Vagina (tissue), 2 donors: Measurements from ENCODE around the gene CDC14B. TPM values are rescaled to one million over a fixed set of nuclear protein-coding genes. Genes with fewer than 3 reads are reported as not detected.

ENCODE experiments used
- DNase-seq, 2 donors: peaks; one replicate each; pipeline ENCODE4 v3.0.0-alpha.2; 2017; ENCODE audit errors: extremely low spot score in 2 of 2
- H3K27ac ChIP-seq: fragments of 200-600 bp; sonication (generic); one replicate; pipeline ENCODE4 v1.5.1; 2019
- H3K27me3 ChIP-seq: fragments of 200-600 bp; sonication (generic); one replicate; pipeline ENCODE4 v1.5.1; 2019
- H3K36me3 ChIP-seq, 2 donors: fragments of 200-600 bp; sonication (generic); one replicate each; pipeline ENCODE4 v1.5.1; 2017 to 2019
- H3K4me1 ChIP-seq: fragments of 200-600 bp; sonication (generic); one replicate; pipeline ENCODE4 v1.5.1; 2019
- H3K4me3 ChIP-seq, 2 donors: fragments of 200-600 bp; sonication (generic); 1 replicate in 1 of 2; 2 replicates in 1 of 2; pipeline ENCODE4 v1.5.1; 2016 to 2019
- H3K9me3 ChIP-seq: fragments of 200-600 bp; sonication (generic); one replicate; pipeline ENCODE4 v1.5.1; 2019
- CTCF ChIP-seq, 3 experiments: fragments of 450-650 bp in 2 of 3; fragments of 200-600 bp in 1 of 3; sonication (generic) in 1 of 3; IDR thresholded peaks; one replicate each; pipeline ENCODE4 v1.5.1; 2017 to 2019; ENCODE audit warnings: antibody characterized with exemption in 3 of 3, mild to moderate bottlenecking in 2 of 3, moderate library complexity in 2 of 3
- POLR2A ChIP-seq, 2 donors: fragments of 450-650 bp; IDR thresholded peaks; one replicate each; pipeline ENCODE4 v1.6.1; 2017; ENCODE audit warnings: antibody characterized with exemption in 2 of 2, mild to moderate bottlenecking in 2 of 2, moderate library complexity in 2 of 2
- POLR2AphosphoS5 ChIP-seq, 2 donors: sonication (generic); formaldehyde crosslinking; IDR thresholded peaks; one replicate each; pipeline ENCODE4 v1.9.0; 2017; ENCODE audit warnings: antibody characterized with exemption in 2 of 2, mild to moderate bottlenecking in 2 of 2, low read depth in 1 of 2; ENCODE audit not compliant: insufficient read depth in 1 of 2
- intact Hi-C: fragments of 100-400 bp; cut with DNase I; formaldehyde crosslinking; loops from one replicate; pipeline ENCODE4 v1.15.1; 2023
- total RNA-seq: library from RNA; depleted of rRNA; stranded (reverse); fragments of >200 nt; gene quantifications from one replicate; pipeline ENCODE4 v1.2.3, GENCODE V29; 2016

The CDC14B gene
- total RNA-seq, 1 donor from 2014 or later: 15.7 TPM

- intact Hi-C loops: no loop called here
- no peak for DNase-seq
- Histone ChIP-seq H3K9me3 (no peaks in the 10 kb centered on the region), H3K36me3 (no peaks in the 10 kb centered on the region), H3K4me1 (no peaks in the 10 kb centered on the region), H3K4me3 (no peak overlapping the region), H3K27ac (no peak overlapping the region), H3K27me3 (no peaks in the 10 kb centered on the region)
- TF ChIP-seq POLR2A (IDR thresholded peaks at IDR 0.05): no peak
- TF ChIP-seq POLR2AphosphoS5 (IDR thresholded peaks at IDR 0.05; ENCODE audit: insufficient read depth in 1 of 2, low read depth in 1 of 2): no peak
- no peak for TF ChIP-seq CTCF (IDR thresholded peaks at IDR 0.05)
Measured at GRCh38 chr9:96497117-96497399, 122.6 kb downstream of the CDC14B start.

- no peak for DNase-seq
- Histone ChIP-seq H3K36me3 (no peaks in the 10 kb centered on the region), H3K9me3 (no peaks in the 10 kb centered on the region), H3K27ac (no peak overlapping the region), H3K4me3 (no peak overlapping the region), H3K4me1 (no peaks in the 10 kb centered on the region), H3K27me3 (no peaks in the 10 kb centered on the region)
- TF ChIP-seq POLR2AphosphoS5 (IDR thresholded peaks at IDR 0.05; ENCODE audit: insufficient read depth in 1 of 2, low read depth in 1 of 2) (no peak), POLR2A (IDR thresholded peaks at IDR 0.05) (no peak), CTCF (IDR thresholded peaks at IDR 0.05) (no peak)
- intact Hi-C loops: no loop called here
Measured at GRCh38 chr9:96496368-96497116, 123.1 kb downstream of the CDC14B start.

GRCh38 chr9:96495341-96495740 lies 124.3 kb downstream of the CDC14B start:
- intact Hi-C loops: no loop called here
- no peaks in the 10 kb centered on the region for H3K9me3 ChIP-seq
- TF ChIP-seq CTCF (IDR thresholded peaks at IDR 0.05) (no peak), POLR2A (IDR thresholded peaks at IDR 0.05) (no peak), POLR2AphosphoS5 (IDR thresholded peaks at IDR 0.05; ENCODE audit: insufficient read depth in 1 of 2, low read depth in 1 of 2) (no peak)
- no peak overlapping the region for H3K27ac ChIP-seq
- no peak for DNase-seq
- no peaks in the 10 kb centered on the region for H3K4me1 ChIP-seq
- H3K27me3 ChIP-seq: no peaks in the 10 kb centered on the region
- H3K36me3 ChIP-seq: peaks cover 0 to 9% of the 10 kb centered on the region in 2 donors
- H3K4me3 ChIP-seq: no peak overlapping the region

- intact Hi-C loops: no loop called here
- Histone ChIP-seq H3K9me3 (no peaks in the 10 kb centered on the region), H3K27me3 (no peaks in the 10 kb centered on the region), H3K4me3 (no peak overlapping the region), H3K4me1 (no peaks in the 10 kb centered on the region), H3K36me3 (peaks cover 0 to 18% of the 10 kb centered on the region in 2 donors), H3K27ac (no peak overlapping the region)
- TF ChIP-seq CTCF (IDR thresholded peaks at IDR 0.05) (no peak), POLR2AphosphoS5 (IDR thresholded peaks at IDR 0.05; ENCODE audit: insufficient read depth in 1 of 2, low read depth in 1 of 2) (no peak), POLR2A (IDR thresholded peaks at IDR 0.05) (no peak)
- no peak for DNase-seq
Measured at GRCh38 chr9:96494215-96494800, 125.3 kb downstream of the CDC14B start.

GRCh38 chr9:96493757-96494156 lies 125.9 kb downstream of the CDC14B start:
- Histone ChIP-seq H3K4me3 (no peak overlapping the region), H3K9me3 (no peaks in the 10 kb centered on the region), H3K27ac (no peak overlapping the region), H3K27me3 (no peaks in the 10 kb centered on the region), H3K36me3 (peaks cover 0 to 22% of the 10 kb centered on the region in 2 donors), H3K4me1 (no peaks in the 10 kb centered on the region)
- no peak for TF ChIP-seq CTCF (IDR thresholded peaks at IDR 0.05)
- TF ChIP-seq POLR2A (IDR thresholded peaks at IDR 0.05): no peak
- no peak for TF ChIP-seq POLR2AphosphoS5 (IDR thresholded peaks at IDR 0.05; ENCODE audit: insufficient read depth in 1 of 2, low read depth in 1 of 2)
- intact Hi-C loops: no loop called here
- DNase-seq: no peak
